ENCODE data around the gene CD59.

CD59 gene

GRCh38 chr11:33674035-33674814 lies 62.0 kb downstream of the CD59 start:
- no peaks in the 10 kb centered on the region for H3K36me3 ChIP-seq (ENCODE audit: insufficient read depth, low read length)
- TF ChIP-seq EZH2 (IDR thresholded peaks at IDR 0.05; ENCODE audit: borderline replicate concordance, low read length): no peak
- no peak for TF ChIP-seq CTCF (IDR thresholded peaks at IDR 0.05; ENCODE audit: low read length)
- no peak overlapping the region for H2AFZ ChIP-seq (ENCODE audit: low read length)
- no peaks in the 10 kb centered on the region for H3F3A ChIP-seq (ENCODE audit: insufficient read depth, low read length)
- no peaks in the 10 kb centered on the region for H3K9me3 ChIP-seq (ENCODE audit: low read length)
- no peak overlapping the region for H3K4me3 ChIP-seq (ENCODE audit: low read depth, low read length, poor library complexity, severe bottlenecking)
- peaks cover 3% of the 10 kb centered on the region; the same call in 1 of the 2 replicates for H3K27me3 ChIP-seq (ENCODE audit: insufficient read depth, low read length)
- no peak overlapping the region for H3K4me2 ChIP-seq (ENCODE audit: low read length)
- no peak overlapping the region for H3K27ac ChIP-seq (ENCODE audit: low read depth, low read length, poor library complexity, severe bottlenecking)
- no peaks in the 10 kb centered on the region for H3K79me2 ChIP-seq (ENCODE audit: insufficient read depth, low read length)
- H3K9ac ChIP-seq (ENCODE audit: low read length): no peak overlapping the region
- no peaks in the 10 kb centered on the region for H3K9me2 ChIP-seq (ENCODE audit: low read depth, low read length)
- H3K4me1 ChIP-seq (ENCODE audit: insufficient read depth, low read length, severe bottlenecking): no peaks in the 10 kb centered on the region
- no peaks in the 10 kb centered on the region for H4K20me1 ChIP-seq (ENCODE audit: insufficient read depth, low read length)

GRCh38 chr11:33672273-33672672 lies 64.0 kb downstream of the CD59 start:
- Histone ChIP-seq H3K36me3 (ENCODE audit: insufficient read depth, low read length) (no peaks in the 10 kb centered on the region), H3K4me2 (ENCODE audit: low read length) (no peak overlapping the region), H3K9me3 (ENCODE audit: low read length) (no peaks in the 10 kb centered on the region), H3F3A (ENCODE audit: insufficient read depth, low read length) (no peaks in the 10 kb centered on the region), H3K4me1 (ENCODE audit: insufficient read depth, low read length, severe bottlenecking) (no peaks in the 10 kb centered on the region), H4K20me1 (ENCODE audit: insufficient read depth, low read length) (no peaks in the 10 kb centered on the region), H3K9ac (ENCODE audit: low read length) (no peak overlapping the region), H3K27ac (ENCODE audit: low read depth, low read length, poor library complexity, severe bottlenecking) (no peak overlapping the region), H3K9me2 (ENCODE audit: low read depth, low read length) (no peaks in the 10 kb centered on the region), H3K27me3 (ENCODE audit: insufficient read depth, low read length) (peaks cover 3% of the 10 kb centered on the region; the same call in 1 of the 2 replicates), H3K79me2 (ENCODE audit: insufficient read depth, low read length) (no peaks in the 10 kb centered on the region), H2AFZ (ENCODE audit: low read length) (no peak overlapping the region), H3K4me3 (ENCODE audit: low read depth, low read length, poor library complexity, severe bottlenecking) (no peak overlapping the region)
- TF ChIP-seq CTCF (IDR thresholded peaks at IDR 0.05; ENCODE audit: low read length) (no peak), EZH2 (IDR thresholded peaks at IDR 0.05; ENCODE audit: borderline replicate concordance, low read length) (no peak)

- Histone ChIP-seq H3K79me2 (ENCODE audit: insufficient read depth, low read length) (no peaks in the 10 kb centered on the region), H3K4me2 (ENCODE audit: low read length) (no peak overlapping the region), H3K27me3 (ENCODE audit: insufficient read depth, low read length) (peaks cover 3% of the 10 kb centered on the region; the same call in 1 of the 2 replicates), H3K4me1 (ENCODE audit: insufficient read depth, low read length, severe bottlenecking) (no peaks in the 10 kb centered on the region), H3K9me2 (ENCODE audit: low read depth, low read length) (no peaks in the 10 kb centered on the region), H3K4me3 (ENCODE audit: low read depth, low read length, poor library complexity, severe bottlenecking) (no peak overlapping the region), H3K27ac (ENCODE audit: low read depth, low read length, poor library complexity, severe bottlenecking) (no peak overlapping the region), H3K36me3 (ENCODE audit: insufficient read depth, low read length) (no peaks in the 10 kb centered on the region), H4K20me1 (ENCODE audit: insufficient read depth, low read length) (no peaks in the 10 kb centered on the region), H3F3A (ENCODE audit: insufficient read depth, low read length) (no peaks in the 10 kb centered on the region), H3K9me3 (ENCODE audit: low read length) (no peaks in the 10 kb centered on the region), H2AFZ (ENCODE audit: low read length) (no peak overlapping the region), H3K9ac (ENCODE audit: low read length) (no peak overlapping the region)
- TF ChIP-seq EZH2 (IDR thresholded peaks at IDR 0.05; ENCODE audit: borderline replicate concordance, low read length): no peak
- TF ChIP-seq CTCF (IDR thresholded peaks at IDR 0.05; ENCODE audit: low read length): no peak
These were observed 65.8 kb downstream of the CD59 start for GRCh38 chr11:33670250-33671011.
